Karpas-422 (cell line): Measurements from ENCODE around the gene ZNF484. TPM values are rescaled to one million over a fixed set of nuclear protein-coding genes. Genes with fewer than 3 reads are reported as not detected.
"Not testable (repeated sequence)": the region's sequence is repeated elsewhere in the genome, so short reads cannot be mapped to it uniquely, and the experiment has no call there.

Experiments
- DNase-seq: peaks from one replicate; pipeline ENCODE4 v3.0.0-alpha.2; 2015
- H2AFZ ChIP-seq: fragments of 200-600 bp; sonication (generic); 2 replicates; pipeline ENCODE4 v1.6.1; 2014; ENCODE audit warnings: antibody characterized with exemption, low read length, mixed read lengths
- H3K27ac ChIP-seq: fragments of 200-600 bp; sonication (generic); 2 replicates; pipeline ENCODE4 v1.5.1; 2014; ENCODE audit warnings: mild to moderate bottlenecking, low read length, moderate library complexity
- H3K27me3 ChIP-seq: fragments of 200-600 bp; sonication (generic); 2 replicates; pipeline ENCODE4 v1.6.1; 2014; ENCODE audit warnings: low read length, mixed read lengths
- H3K36me3 ChIP-seq: fragments of 200-600 bp; sonication (generic); 2 replicates; pipeline ENCODE4 v1.6.1; 2014; ENCODE audit warnings: low read length, mixed read lengths; ENCODE audit not compliant: insufficient read depth
- H3K4me1 ChIP-seq: fragments of 200-600 bp; sonication (generic); 2 replicates; pipeline ENCODE4 v1.6.1; 2014; ENCODE audit warnings: mild to moderate bottlenecking, low read length, mixed read lengths
- H3K4me2 ChIP-seq: fragments of 200-600 bp; sonication (generic); 2 replicates; pipeline ENCODE4 v1.6.1; 2014; ENCODE audit warnings: low read length, low read depth, mild to moderate bottlenecking; ENCODE audit not compliant: poor library complexity, severe bottlenecking
- H3K4me3 ChIP-seq: fragments of 200-600 bp; sonication (generic); 2 replicates; pipeline ENCODE4 v1.5.1; 2014; ENCODE audit warnings: mild to moderate bottlenecking, antibody characterized with exemption, low read length, mixed read lengths
- H3K79me2 ChIP-seq: fragments of 200-600 bp; sonication (generic); 2 replicates; pipeline ENCODE4 v1.6.1; 2014; ENCODE audit warnings: mild to moderate bottlenecking, low read length, mixed read lengths
- H3K9ac ChIP-seq: fragments of 200-600 bp; sonication (generic); 2 replicates; pipeline ENCODE4 v1.6.0; 2014; ENCODE audit warnings: low read length
- H3K9me2 ChIP-seq: fragments of 200-600 bp; sonication (generic), shearing (Covaris generic); replicated peaks from 2 replicates; pipeline ENCODE4 v1.6.0; 2014; ENCODE audit warnings: mild to moderate bottlenecking, low read length, moderate library complexity; ENCODE audit not compliant: insufficient read depth
- H3K9me3 ChIP-seq: fragments of 300-700, 200-600 bp; sonication (generic); 2 replicates; pipeline ENCODE4 v1.6.1; 2014; ENCODE audit warnings: low read length, mixed read lengths
- H4K20me1 ChIP-seq: fragments of 200-600 bp; sonication (generic); 2 replicates; pipeline ENCODE4 v1.6.1; 2014; ENCODE audit warnings: mild to moderate bottlenecking, antibody characterized with exemption, low read length, low read depth; ENCODE audit not compliant: insufficient read depth
- total RNA-seq: library from RNA; depleted of rRNA; stranded (reverse); fragments of >200 nt; shearing (Covaris generic); gene quantifications from 2 replicates; pipeline ENCODE4 v1.2.3, GENCODE V29; 2014; ENCODE audit warnings: low replicate concordance

The ZNF484 gene
- total RNA-seq, 1 experiment from 2014 or later, result 17.3 TPM

- peak overlapping the region; percentile 21; the same call in 1 of the 2 replicates for H3K27ac ChIP-seq
- no peaks in the 10 kb centered on the region for H3K27me3 ChIP-seq
- H3K36me3 ChIP-seq, result peaks cover 42% of the 10 kb centered on the region
- no peak overlapping the region for H2AFZ ChIP-seq
- no peak for DNase-seq
- peak overlapping the region; percentile 97; the same call in 1 of the 2 replicates for H3K9ac ChIP-seq
- H3K4me1 ChIP-seq, result peaks cover 22% of the 10 kb centered on the region
- H4K20me1 ChIP-seq, result no peaks in the 10 kb centered on the region
- H3K79me2 ChIP-seq, result peaks cover 71% of the 10 kb centered on the region
- no peaks in the 10 kb centered on the region; the same call in 1 of the 2 replicates for H3K9me3 ChIP-seq
- H3K4me3 ChIP-seq, result peak overlapping the region; percentile 99
- peak overlapping the region; percentile 74 for H3K4me2 ChIP-seq
- no peaks in the 10 kb centered on the region; the same call in 1 of the 2 replicates for H3K9me2 ChIP-seq
These were observed 2.5 kb downstream of the ZNF484 start for GRCh38 chr9:92875373-92875772.

- Histone ChIP-seq H3K4me1 (peaks cover 1% of the 10 kb centered on the region), H3K4me3 (no peak overlapping the region), H3K27me3 (no peaks in the 10 kb centered on the region), H3K9me2 (no peaks in the 10 kb centered on the region), H3K9me3 (peaks cover 4% of the 10 kb centered on the region; the same call in 1 of the 2 replicates), H3K36me3 (peaks cover 82% of the 10 kb centered on the region), H2AFZ (no peak overlapping the region), H3K79me2 (peaks cover 92% of the 10 kb centered on the region), H3K27ac (no peak overlapping the region), H3K9ac (no peak overlapping the region), H3K4me2 (no peak overlapping the region), H4K20me1 (no peaks in the 10 kb centered on the region)
- no peak for DNase-seq
These were observed 7.5 kb downstream of the ZNF484 start for GRCh38 chr9:92870289-92870688.

- not testable (repeated sequence) for H3K4me3 ChIP-seq, H2AFZ ChIP-seq, H3K4me1 ChIP-seq, H3K9me2 ChIP-seq, H3K9me3 ChIP-seq, H3K9ac ChIP-seq, H3K27ac ChIP-seq, DNase-seq, H3K4me2 ChIP-seq, H3K27me3 ChIP-seq, H4K20me1 ChIP-seq
- peaks cover 80% of the 10 kb centered on the region for H3K36me3 ChIP-seq
- H3K79me2 ChIP-seq, result peaks cover 93% of the 10 kb centered on the region
These were observed 11.2 kb downstream of the ZNF484 start for GRCh38 chr9:92866600-92866999.

- H3K9ac ChIP-seq, result no peak overlapping the region
- H3K4me1 ChIP-seq, result no peaks in the 10 kb centered on the region
- H3K4me3 ChIP-seq, result no peak overlapping the region
- H3K4me2 ChIP-seq, result no peak overlapping the region
- no peak for DNase-seq
- H3K9me3 ChIP-seq, result peaks cover 22% of the 10 kb centered on the region
- H3K27ac ChIP-seq, result no peak overlapping the region
- peaks cover 78% of the 10 kb centered on the region for H3K36me3 ChIP-seq
- H3K9me2 ChIP-seq, result no peaks in the 10 kb centered on the region
- H2AFZ ChIP-seq, result no peak overlapping the region
- H3K27me3 ChIP-seq, result no peaks in the 10 kb centered on the region
- H3K79me2 ChIP-seq, result peaks cover 90% of the 10 kb centered on the region
- no peaks in the 10 kb centered on the region for H4K20me1 ChIP-seq
These were observed 13.7 kb downstream of the ZNF484 start for GRCh38 chr9:92864152-92864551.

GRCh38 chr9:92860867-92861266 lies 17.0 kb downstream of the ZNF484 start:
- H3K9me3 ChIP-seq, result peaks cover 20% of the 10 kb centered on the region
- H2AFZ ChIP-seq, result no peak overlapping the region
- H3K4me1 ChIP-seq, result no peaks in the 10 kb centered on the region
- DNase-seq, result no peak
- no peak overlapping the region for H3K4me3 ChIP-seq
- no peak overlapping the region for H3K9ac ChIP-seq
- no peak overlapping the region for H3K4me2 ChIP-seq
- no peaks in the 10 kb centered on the region for H4K20me1 ChIP-seq
- H3K9me2 ChIP-seq, result no peaks in the 10 kb centered on the region
- H3K36me3 ChIP-seq, result peaks cover 78% of the 10 kb centered on the region
- H3K27me3 ChIP-seq, result no peaks in the 10 kb centered on the region
- H3K27ac ChIP-seq, result no peak overlapping the region
- H3K79me2 ChIP-seq, result peaks cover 81% of the 10 kb centered on the region

- Histone ChIP-seq H3K27ac (no peak overlapping the region), H3K27me3 (no peaks in the 10 kb centered on the region), H3K36me3 (peaks cover 75% of the 10 kb centered on the region), H2AFZ (no peak overlapping the region), H3K4me3 (no peak overlapping the region), H3K79me2 (peaks cover 49% of the 10 kb centered on the region), H3K9me2 (no peaks in the 10 kb centered on the region), H3K9me3 (peaks cover 24% of the 10 kb centered on the region), H4K20me1 (no peaks in the 10 kb centered on the region), H3K4me1 (no peaks in the 10 kb centered on the region), H3K4me2 (no peak overlapping the region), H3K9ac (no peak overlapping the region)
- DNase-seq, result no peak
These were observed 20.6 kb downstream of the ZNF484 start for GRCh38 chr9:92857236-92857635.

GRCh38 chr9:92853716-92854115 lies 24.1 kb downstream of the ZNF484 start:
- Histone ChIP-seq H3K27me3 (no peaks in the 10 kb centered on the region), H3K4me3 (no peak overlapping the region), H3K9me3 (peaks cover 22% of the 10 kb centered on the region), H3K9ac (no peak overlapping the region), H2AFZ (no peak overlapping the region), H3K36me3 (peaks cover 77% of the 10 kb centered on the region), H3K27ac (no peak overlapping the region), H3K4me1 (no peaks in the 10 kb centered on the region), H3K9me2 (no peaks in the 10 kb centered on the region), H3K4me2 (no peak overlapping the region), H3K79me2 (peaks cover 23% of the 10 kb centered on the region), H4K20me1 (no peaks in the 10 kb centered on the region)
- DNase-seq, result no peak

- Histone ChIP-seq H3K27me3 (no peaks in the 10 kb centered on the region), H3K36me3 (peaks cover 83% of the 10 kb centered on the region), H3K4me1 (no peaks in the 10 kb centered on the region), H2AFZ (no peak overlapping the region), H3K27ac (no peak overlapping the region), H3K4me3 (no peak overlapping the region), H3K9me2 (no peaks in the 10 kb centered on the region), H3K9ac (no peak overlapping the region), H3K4me2 (no peak overlapping the region), H4K20me1 (no peaks in the 10 kb centered on the region), H3K79me2 (0 out of 2 replicates have a peak, but pooled peaks cover 6% of the 10 kb centered on the region), H3K9me3 (peaks cover 47% of the 10 kb centered on the region)
- DNase-seq, result peak; percentile 27
These were observed 26.9 kb downstream of the ZNF484 start for GRCh38 chr9:92850898-92851297.

GRCh38 chr9:92848740-92849139 lies 29.1 kb downstream of the ZNF484 start:
- peaks cover 91% of the 10 kb centered on the region for H3K36me3 ChIP-seq

More at GRCh38 chr9:92848740-92849139, 29.1 kb downstream of the ZNF484 start:
- H3K4me2 ChIP-seq, H4K20me1 ChIP-seq, H3K9me2 ChIP-seq, H2AFZ ChIP-seq, H3K27ac ChIP-seq, H3K4me3 ChIP-seq, H3K4me1 ChIP-seq, H3K27me3 ChIP-seq, H3K79me2 ChIP-seq, H3K9ac ChIP-seq, DNase-seq: not testable (repeated sequence)
- H3K9me3 ChIP-seq, result peaks cover 62% of the 10 kb centered on the region
